HG03139 (cell line): ENCODE data around the gene ATAD3C.
"Not testable (repeated sequence)": the region's sequence is repeated elsewhere in the genome, so short reads cannot be mapped to it uniquely, and the experiment has no call there.

ENCODE experiments used
- ATAC-seq: cut with Tn5 transposase; IDR thresholded peaks from one replicate; pipeline ENCODE4 v1.9.1; 2021; ENCODE audit not compliant: unreplicated experiment

The ATAD3C gene

DNA sequence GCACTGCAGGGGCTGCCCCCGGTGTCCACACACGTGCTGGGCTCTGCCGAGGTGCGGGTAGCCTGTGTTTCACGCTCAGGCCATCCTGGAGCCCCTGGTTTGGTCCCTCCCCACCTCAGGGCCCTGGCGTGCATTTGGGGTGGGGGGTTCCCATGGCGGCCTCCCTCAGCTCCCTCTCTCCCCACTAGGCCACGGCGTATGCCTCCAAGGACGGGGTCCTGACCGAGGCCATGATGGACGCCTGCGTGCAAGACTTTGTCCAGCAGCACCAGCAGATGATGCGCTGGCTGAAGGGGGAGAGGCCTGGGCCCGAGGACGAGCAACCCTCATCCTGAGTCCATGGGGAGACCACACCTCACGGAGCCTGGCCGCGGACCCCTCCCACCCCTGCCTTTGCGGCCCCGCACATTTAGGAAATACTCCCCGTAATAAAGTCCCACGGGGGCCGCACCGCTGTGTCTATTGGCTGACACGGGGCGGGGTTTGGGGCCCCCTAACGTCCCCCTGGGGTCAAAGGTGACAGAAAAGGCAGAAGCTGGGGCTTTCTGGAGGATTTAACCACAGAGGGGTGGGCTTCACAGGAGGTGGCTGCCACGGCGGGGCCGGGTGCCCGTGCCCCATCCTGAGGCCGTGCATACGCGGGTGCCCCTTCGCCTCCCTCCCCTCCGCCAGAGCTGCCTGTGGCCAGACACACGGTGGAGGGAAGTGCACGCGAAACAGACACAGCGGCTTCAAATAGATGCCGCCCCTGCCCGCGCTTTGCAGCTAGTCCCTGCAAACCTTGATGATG, 18.9 kb downstream of the ATAD3C start:
- not testable (repeated sequence) for ATAC-seq

DNA sequence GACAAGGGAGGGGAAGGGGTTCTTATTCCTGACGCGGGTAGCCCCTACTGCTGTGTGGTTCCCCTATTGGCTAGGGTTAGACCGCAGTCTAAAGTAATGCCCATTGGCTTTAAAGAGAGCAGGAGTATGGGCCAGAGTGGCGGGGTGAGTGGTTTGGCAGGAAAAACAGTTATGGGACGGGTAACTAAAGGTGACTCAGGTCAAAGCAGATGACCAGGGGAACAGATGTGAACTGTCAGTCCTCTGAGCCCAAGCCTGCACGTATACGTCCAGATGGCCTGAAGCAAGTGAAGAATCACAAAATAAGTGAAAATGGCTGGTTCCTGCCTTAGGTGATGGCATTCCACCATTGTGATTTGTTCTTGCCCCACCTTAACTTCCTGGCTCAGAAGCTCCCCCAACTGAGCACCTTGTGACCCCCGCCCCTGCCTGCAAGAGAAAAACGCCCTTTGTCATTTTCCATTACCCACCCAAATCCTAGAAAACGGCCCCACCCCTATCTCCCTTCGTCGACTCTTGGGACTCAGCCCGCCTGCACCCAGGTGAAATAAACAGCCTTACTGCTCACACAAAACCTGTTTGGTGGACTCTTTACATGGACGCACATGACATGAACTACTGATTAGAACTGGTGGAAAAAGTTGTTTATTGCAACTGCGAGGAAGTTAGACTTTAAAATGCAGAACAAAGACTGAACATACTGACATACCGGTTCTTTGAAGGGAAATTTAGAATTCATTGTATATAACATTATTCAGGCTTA, 21.3 kb downstream of the ATAD3C start:
- no peak for ATAC-seq

DNA sequence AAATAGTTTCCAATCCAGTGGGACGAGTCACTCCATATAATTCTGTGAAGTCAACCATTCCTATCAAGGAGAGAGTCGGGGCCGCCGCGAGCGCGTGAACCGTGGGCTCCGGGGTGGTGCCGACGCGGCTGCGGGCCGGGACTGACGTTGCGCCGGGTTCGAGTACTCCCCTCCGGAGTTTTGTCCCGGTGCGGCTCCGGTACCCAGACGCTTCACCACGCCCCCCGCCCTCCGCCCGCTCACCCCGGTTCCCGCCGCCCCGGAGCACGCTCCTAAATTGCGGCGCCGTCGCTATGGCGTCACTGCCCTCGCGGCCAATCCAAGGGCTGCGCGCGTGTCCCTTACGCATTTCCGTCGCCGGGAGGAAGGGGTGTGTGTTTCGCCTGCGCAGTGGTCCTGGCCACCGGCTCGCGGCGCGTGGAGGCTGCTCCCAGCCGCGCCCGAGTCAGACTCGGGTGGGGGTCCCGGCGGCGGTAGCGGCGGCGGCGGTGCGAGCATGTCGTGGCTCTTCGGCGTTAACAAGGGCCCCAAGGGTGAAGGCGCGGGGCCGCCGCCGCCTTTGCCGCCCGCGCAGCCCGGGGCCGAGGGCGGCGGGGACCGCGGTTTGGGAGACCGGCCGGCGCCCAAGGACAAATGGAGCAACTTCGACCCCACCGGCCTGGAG, 22.0 kb downstream of the ATAD3C start, which contains the start of gene ATAD3B:
Gene ATAD3B (plus strand): TSS at position 377 of the 664 bp plus-strand sequence. CDS start 120 bp downstream, at position 497.
- peak; percentile 88 for ATAC-seq

DNA sequence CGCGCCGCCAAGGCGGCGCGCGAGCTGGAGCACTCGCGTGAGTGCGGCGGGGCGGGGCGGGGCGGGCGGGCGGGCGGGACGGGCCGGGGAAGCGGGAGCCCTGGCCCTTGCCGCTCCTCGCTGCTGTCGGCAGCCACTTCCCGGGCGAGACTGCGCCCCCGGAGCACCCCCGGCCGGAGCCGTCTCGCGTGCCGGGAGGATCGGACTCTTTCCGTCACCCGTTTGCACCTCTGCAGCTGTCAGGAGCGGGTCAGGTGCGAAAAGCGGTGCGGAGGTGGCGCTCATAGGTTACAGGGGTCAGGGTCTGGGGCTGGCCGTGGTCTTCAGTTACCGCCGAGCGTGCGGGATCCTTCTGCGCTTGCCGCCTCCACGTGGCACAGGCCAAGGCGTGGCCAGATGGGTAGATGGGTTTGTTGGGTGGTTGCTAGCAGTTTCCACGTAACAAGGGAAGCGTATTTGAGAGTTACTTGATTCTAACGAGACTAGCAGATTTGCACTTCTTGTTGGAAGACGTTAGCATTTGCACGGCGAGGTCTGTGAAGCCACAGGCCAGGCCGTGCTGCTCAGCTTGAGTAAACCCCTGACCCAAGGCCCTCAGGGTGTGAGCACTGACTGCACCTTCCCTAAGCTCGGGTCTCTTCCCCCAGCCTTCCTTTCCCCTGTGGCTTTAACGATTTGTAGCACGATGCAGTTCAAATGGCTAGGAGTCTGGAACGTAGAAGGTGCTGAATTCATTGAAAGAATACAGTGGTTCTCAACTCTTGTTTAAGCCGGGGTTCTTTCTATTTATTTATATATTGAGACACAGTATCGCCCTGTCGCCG, 22.8 kb downstream of the ATAD3C start:
- not testable (repeated sequence) for ATAC-seq

DNA sequence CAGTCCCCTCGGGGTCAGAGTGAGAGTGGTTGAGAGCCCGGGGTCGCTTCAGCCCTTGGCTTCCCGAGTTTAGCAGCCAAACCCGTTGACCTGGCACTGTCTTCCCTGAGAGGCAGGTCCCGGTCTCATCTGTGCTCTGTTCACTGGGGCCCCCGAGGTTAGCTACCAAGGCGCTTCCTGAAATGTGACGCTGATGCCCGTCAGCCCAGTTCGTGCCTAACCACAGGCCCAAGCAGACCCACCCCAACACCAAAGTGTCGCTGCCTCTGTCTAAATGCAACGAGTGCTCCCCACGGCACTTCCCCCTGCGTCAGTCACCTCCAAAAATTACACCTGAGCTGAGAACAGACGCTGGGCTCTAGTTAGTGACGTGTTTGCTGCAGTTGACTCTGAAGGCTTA, 26.5 kb downstream of the ATAD3C start:
- not testable (repeated sequence) for ATAC-seq

DNA sequence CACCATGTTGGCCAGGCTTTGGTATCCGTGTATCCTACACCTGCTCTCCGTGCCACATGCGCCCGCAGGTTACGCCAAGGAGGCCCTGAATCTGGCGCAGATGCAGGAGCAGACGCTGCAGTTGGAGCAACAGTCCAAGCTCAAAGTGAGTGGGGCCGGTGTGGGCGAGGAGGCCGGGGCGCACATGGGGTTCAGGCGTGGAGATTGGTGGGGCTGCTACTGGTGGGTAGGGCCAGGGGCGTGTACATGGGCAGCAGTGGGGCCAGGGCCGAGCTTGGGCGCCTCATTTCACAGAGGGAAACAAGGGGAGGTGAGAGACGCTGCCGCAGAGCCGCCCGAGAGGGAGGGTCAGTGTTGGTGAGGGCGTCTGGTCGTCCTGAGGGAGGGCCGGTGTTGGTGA, 27.7 kb downstream of the ATAD3C start:
- no peak for ATAC-seq

DNA sequence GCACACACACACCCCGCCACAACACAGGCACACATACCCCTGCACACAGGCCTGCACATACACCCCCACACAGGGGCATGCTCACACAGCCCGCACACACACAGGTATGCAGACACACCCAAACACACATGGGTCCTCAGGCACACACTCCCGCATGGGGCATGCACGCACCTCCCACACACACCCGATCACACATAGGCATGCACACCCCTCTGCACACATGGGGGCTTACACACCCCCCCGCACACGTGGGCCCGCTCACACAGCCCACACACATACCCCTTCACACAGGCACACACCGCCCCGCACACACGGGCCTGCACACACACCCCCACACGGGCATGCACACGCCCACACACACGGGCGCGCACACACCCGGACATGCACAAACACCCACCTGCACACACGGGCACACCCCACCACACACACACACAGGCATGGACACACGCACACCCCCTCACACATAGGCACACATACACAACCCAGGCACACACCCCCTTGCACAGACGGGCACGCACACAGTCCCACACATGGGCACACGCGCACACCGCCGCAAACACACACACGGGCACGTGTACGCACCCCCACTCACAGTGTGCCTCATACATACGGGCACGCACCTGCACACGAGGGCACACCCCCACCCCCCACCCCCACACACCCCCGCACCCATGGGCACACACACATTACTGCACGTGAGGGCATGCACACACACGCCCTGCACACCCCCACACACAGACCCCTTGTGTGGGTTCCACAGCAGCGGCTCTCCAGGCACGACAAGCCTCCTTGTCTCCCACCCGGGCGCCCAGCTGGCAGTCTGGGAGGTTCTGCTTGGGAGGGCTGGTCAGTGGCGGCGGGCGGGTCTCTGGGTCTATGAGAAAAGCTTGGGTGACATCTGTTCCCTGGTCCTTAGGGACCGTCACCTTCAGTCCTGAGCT, 30.3 kb downstream of the ATAD3C start:
- ATAC-seq, result no peak

DNA sequence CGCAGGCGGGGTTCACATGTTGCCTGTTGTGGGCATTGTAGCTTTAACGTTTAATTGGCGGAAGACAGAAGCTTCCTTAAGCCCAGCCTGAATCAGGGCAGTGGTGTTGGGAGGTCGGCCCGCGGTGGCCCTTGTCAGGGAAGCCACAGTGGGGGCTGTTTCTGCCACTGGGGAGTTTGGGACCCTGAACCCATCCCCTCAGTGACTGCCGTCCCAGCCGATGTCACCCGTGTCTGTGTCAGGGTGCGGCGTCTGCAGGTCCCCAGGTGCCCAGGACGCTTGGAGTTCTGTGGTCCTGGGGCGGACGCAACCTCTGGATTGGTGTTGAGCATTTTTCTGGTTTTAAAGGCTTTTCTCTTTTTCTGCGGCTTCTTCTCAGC, 31.0 kb downstream of the ATAD3C start:
- not testable (repeated sequence) for ATAC-seq

DNA sequence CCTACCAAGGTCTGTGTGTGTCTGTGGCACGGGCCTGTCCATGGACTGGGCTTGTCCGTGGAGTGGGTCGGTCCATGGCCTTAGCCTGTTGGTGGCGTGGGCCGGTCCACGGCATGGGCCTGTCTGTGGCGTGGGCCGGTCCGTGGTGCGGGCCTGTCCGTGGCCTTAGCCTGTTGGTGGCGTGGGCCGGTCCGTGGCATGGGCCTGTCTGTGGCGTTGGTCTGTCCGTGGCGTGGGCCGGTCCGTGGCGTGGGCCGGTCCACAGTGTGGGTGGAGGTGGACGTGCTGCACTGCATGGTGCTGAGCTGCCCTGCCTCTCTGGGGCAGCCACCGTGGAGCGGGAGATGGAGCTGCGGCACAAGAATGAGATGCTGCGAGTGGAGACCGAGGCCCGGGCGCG, 32.3 kb downstream of the ATAD3C start:
- not testable (repeated sequence) for ATAC-seq

DNA sequence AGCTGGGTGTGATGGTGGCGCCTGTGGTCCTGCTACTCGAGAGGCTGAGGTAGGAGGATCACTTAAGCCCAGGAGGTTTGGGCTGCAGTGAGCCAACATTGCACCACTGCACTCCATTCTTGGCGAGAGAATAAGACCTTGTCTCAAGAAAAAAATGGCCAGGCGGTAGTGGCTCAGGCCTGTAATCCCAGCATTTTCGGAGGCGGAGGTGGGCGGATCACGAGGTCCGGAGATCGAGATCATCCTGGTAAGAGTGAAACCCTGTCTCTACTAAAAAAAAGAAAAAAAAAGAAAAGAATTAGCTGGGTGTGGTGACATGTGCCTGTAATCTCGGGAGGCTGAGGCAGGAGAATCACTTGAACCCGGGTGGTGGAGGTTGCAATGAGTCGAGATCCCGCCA, 33.4 kb downstream of the ATAD3C start:
- ATAC-seq, result no peak

DNA sequence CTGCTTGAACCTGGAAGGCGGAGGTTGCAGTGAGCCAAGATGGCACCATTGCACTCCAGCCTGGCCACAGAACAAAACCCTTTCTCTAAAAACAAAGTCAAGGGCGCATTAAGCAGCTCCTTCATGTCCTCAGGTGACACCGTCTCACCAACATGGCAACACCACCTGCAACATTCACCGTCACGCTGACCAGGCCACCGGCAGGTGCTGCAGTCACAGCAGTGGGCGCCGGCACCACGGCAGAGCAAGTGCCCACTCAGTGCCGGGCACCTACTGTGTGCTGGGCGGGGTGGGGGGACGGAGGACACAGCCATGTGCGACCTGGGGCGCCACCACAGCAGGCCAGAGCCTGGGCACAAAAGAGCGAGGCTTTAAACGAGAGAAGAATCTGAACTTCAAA, 34.2 kb downstream of the ATAD3C start:
- ATAC-seq, result no peak

DNA sequence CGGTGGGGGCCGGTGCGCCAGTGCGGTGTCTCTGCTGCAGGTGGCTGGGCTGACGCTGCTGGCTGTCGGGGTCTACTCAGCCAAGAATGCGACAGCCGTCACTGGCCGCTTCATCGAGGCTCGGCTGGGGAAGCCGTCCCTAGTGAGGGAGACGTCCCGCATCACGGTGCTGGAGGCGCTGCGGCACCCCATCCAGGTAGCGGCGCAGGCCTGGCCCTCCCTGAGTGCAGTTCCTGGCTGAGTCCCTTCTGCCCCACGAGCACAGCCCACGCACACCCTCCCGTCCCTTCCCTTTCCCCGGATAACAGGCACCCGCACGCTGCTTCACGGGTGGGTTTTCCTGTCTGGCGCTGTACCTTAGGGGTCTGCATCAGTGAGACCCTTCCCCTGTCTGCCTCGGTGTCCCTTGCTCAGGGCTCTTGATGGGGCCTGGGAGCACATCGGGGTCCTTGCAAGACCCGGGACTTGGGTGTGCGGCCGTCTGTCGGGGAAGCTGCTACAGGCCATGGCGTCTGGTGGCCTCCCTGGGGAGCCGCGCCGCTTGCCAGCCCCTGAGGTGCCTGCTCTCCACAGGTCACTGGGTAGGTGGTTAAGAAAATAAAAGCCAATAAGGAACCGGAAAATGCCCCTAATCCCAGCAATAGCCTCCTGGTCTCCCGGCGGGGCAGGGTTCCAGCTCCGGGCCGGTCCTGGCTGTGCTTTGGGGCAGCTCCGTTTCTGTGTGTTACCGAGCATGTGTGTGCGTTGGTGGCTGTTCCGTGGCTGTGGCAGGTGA, 35.7 kb downstream of the ATAD3C start:
- not testable (repeated sequence) for ATAC-seq

DNA sequence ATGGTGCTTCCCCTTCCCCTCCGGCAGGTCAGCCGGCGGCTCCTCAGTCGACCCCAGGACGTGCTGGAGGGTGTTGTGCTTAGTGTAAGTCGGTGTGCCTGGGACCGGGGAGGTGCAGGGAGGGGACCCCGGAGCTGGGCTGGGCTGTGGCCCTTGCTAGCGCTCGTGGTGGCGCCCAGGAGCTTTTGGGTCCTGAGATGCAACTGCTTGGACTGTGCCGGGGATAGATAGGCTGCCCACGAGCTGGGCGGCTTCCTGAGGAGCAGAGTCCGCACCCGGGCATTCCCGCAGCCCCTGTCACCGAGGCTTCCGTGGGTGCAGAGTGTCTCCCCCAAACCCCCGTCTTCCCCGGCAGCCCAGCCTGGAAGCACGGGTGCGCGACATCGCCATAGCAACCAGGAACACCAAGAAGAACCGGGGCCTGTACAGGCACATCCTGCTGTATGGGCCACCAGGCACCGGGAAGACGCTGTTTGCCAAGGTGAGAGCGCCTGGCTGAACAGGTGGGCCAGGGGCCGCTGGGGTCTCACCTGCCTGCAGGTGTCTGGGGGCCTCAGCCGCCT, 36.3 kb downstream of the ATAD3C start:
- ATAC-seq, result not testable (repeated sequence)

DNA sequence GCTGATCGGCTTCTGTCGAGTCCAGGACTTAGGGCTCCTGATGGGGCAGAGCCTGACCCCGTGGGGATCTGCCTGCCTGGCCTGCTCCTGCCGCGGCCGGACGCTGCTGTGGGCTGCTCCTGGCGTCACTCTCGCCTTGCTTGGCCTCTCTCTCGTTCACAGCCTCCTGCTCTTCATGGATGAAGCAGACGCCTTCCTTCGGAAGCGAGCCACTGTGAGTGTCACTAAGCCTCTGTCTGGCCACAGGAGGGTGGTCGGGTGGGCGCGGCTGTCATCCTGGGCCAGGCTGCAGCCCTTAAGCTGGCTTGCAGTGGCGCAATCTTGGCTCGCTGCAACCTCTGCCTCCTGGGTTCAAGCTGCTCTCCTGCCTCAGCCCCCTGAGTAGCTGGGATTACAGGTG, 38.2 kb downstream of the ATAD3C start:
- no peak for ATAC-seq

DNA sequence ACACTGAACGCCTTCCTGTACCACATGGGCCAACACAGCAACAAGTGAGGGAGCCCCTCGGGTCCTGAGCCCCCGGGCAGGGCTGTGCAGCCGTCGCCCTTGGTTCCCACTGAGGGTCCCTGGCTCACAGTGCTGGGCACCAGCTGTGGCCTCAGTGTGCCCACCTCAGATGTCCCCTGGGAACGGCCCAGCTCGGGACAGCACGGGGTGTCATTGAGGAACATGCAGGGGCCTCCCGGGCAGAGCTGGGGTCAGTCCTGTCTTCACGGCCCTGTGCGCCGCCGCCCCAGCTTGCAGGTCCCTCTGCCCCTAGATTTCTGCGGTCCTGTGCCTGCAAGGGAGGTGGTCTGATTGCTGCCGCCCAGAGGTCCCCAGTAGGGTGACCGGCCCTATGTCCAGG, 39.7 kb downstream of the ATAD3C start:
- no peak for ATAC-seq

DNA sequence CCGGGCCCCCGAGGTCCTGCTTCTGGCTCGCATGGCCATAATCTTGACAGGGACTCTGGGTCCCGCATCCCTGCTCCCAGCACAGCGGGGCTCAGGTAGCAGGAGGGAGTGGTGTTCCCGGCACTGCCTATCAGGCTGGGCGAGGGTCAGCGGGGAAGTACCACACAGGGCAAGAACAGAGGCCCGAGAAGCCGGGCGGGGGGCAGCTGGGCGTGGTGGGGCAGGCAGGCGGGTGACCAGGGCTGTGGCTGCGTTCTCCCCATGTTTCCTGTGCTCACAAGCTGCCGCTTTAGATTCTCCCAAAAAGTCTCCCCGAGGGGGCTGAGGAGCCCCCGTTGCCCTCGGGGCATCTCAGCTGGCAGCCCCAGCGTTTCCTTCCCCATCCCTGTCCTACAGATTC, 40.4 kb downstream of the ATAD3C start:
- no peak for ATAC-seq

DNA sequence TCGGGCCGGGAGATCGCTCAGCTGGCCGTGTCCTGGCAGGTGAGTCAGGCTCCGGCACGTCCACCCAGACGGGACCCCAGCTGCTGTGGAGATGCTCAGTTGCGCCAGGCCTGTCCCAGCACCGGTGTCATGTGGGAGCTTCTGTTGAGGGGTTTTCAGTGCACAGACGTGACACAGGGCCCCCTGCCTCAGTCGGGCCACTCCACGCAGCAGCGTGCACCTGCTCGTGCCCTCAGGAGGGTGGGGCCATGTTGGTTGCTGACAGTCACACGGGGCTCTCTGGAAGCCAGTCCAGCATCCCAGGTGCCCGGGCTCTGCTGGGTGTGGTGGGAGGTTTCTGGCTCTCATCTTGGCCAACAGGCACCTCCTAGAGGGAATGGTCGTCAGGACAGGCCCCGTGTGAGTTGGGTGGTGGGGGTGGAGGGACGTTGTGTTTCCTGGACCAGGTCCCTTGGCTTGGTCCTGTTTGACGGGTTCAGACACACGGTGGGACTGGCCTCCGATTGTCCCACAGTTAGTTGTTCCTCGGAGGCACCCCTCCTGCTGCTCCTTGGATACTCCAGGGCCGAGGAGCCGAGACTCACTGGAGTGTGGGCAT, 41.2 kb downstream of the ATAD3C start:
- ATAC-seq, result no peak

DNA sequence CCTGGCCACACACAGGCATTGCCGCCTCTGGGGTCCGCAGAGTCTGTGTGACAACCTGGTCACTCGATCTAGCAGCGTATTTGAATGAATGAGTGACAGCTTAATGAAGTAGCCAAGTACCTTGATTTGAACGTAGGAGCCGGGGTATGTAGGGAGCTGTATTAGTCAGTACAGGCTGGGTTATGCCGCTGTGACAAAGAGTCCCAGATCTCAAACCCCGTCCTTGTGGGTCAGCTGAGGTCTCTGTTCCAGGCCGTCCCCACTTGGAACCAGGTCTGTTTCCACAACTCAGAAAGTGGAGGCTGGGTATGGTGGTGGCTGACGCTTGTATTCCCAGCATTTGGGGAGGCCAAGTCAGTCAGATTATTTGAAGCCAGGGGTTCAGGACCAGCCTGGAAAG, 42.1 kb downstream of the ATAD3C start:
- ATAC-seq, result no peak
